ENCODE results near the gene FUT2.

The FUT2 gene

GRCh38 chr19:48738557-48739403 lies 43.0 kb downstream of the FUT2 start:
- TF ChIP-seq CTCF (conservative IDR thresholded peaks at IDR 0.05; ENCODE audit: control insufficient read depth, insufficient read depth, low read depth, low read length), result no peak
- DNase-seq (ENCODE audit: low read depth), result peak; percentile 61
- no peak overlapping the region for H3K4me3 ChIP-seq (ENCODE audit: control insufficient read depth, low read depth, low read length)

GRCh38 chr19:48739404-48740163 lies 43.8 kb downstream of the FUT2 start:
- no peak for TF ChIP-seq CTCF (conservative IDR thresholded peaks at IDR 0.05; ENCODE audit: control insufficient read depth, insufficient read depth, low read depth, low read length)
- no peak overlapping the region for H3K4me3 ChIP-seq (ENCODE audit: control insufficient read depth, low read depth, low read length)
- no peak for DNase-seq (ENCODE audit: low read depth)

- no peak for TF ChIP-seq CTCF (conservative IDR thresholded peaks at IDR 0.05; ENCODE audit: control insufficient read depth, insufficient read depth, low read depth, low read length)
- DNase-seq (ENCODE audit: low read depth), result no peak
- no peak within 1 kb of the TSS for H3K4me3 ChIP-seq (ENCODE audit: control insufficient read depth, low read depth, low read length)
Measured at GRCh38 chr19:48740164-48740972, 44.6 kb downstream of the FUT2 start, which contains the start of gene RASIP1. TSS of gene RASIP1 (minus strand) at chr19:48740610. CDS start at chr19:48740282, 328 bp downstream.

- no peak for TF ChIP-seq CTCF (conservative IDR thresholded peaks at IDR 0.05; ENCODE audit: control insufficient read depth, insufficient read depth, low read depth, low read length)
- no peak for DNase-seq (ENCODE audit: low read depth)
- no peak overlapping the region for H3K4me3 ChIP-seq (ENCODE audit: control insufficient read depth, low read depth, low read length)
Measured at GRCh38 chr19:48741129-48741999, 45.6 kb downstream of the FUT2 start.

GRCh38 chr19:48742096-48742495 lies 46.3 kb downstream of the FUT2 start:
- no peak for TF ChIP-seq CTCF (conservative IDR thresholded peaks at IDR 0.05; ENCODE audit: control insufficient read depth, insufficient read depth, low read depth, low read length)
- DNase-seq (ENCODE audit: low read depth), result no peak
- no peak overlapping the region for H3K4me3 ChIP-seq (ENCODE audit: control insufficient read depth, low read depth, low read length)
